Right atrium auricular region (tissue), 2 donors: ENCODE results near the gene ST8SIA1. TPM values are rescaled to one million over a fixed set of nuclear protein-coding genes. Genes with fewer than 3 reads are reported as not detected.

Experiments used
- DNase-seq: peaks from one replicate; pipeline ENCODE4 v3.0.0-alpha.2; 2019; ENCODE audit warnings: low spot score
- H3K27ac ChIP-seq, 2 donors: fragments of 200-600 bp; sonication (generic); 1 replicate in 1 of 2; 2 replicates in 1 of 2; pipeline ENCODE4 v1.5.1; 2016 to 2019
- H3K27me3 ChIP-seq, 2 donors: fragments of 200-600 bp; sonication (generic); one replicate each; pipeline versions ENCODE4 v1.5.1 to v1.6.0; 2017 to 2019
- H3K36me3 ChIP-seq: fragments of 200-600 bp; sonication (generic); one replicate; pipeline ENCODE4 v1.5.1; 2016
- H3K4me1 ChIP-seq, 2 donors: fragments of 200-600 bp; sonication (generic); one replicate each; pipeline versions ENCODE4 v1.5.1 to v1.6.0; 2017 to 2019
- H3K4me3 ChIP-seq, 2 donors: fragments of 200-600 bp; sonication (generic); 1 replicate in 1 of 2; 2 replicates in 1 of 2; pipeline ENCODE4 v1.5.1; 2017 to 2019; ENCODE audit warnings: mild to moderate bottlenecking in 1 of 2, moderate library complexity in 1 of 2
- H3K9me3 ChIP-seq, 2 donors: fragments of 200-600 bp; sonication (generic); one replicate each; pipeline ENCODE4 v1.5.1; 2019
- total RNA-seq, 2 donors: library from RNA; depleted of rRNA; stranded (reverse); fragments of >200 nt; gene quantifications; one replicate each; pipeline ENCODE4 v1.1.0, GENCODE V29; 2016
- TF ChIP-seq, protein P1 (sequence below), 2 donors: fragments of 200-600 bp; sonication (generic); IDR thresholded peaks; one replicate each; pipeline ENCODE4 v1.5.1; 2019; ENCODE audit warnings: antibody characterized with exemption in 2 of 2

The ST8SIA1 gene
- total RNA-seq, 2 donors from 2014 or later: 3.3 to 5.0 TPM

DNA sequence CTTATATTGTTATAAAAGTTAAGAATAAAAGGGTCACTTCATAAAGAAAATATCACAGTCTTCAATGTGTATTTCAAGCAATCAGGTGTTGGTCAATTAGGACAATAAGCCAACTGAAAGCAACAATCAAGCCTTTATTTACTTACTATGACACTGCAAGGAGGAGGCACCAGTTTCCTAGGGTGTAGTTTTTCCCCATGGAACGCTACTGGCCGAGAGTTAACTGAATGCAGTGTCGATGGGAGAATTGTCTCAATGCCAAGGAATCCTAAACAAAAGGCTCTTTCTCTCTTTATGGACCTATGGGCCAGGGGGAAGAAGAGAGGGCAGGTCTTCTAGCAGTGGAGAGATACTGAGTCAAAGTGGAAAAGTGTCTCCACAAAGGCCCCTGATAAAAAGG is 146.1 kb downstream of the ST8SIA1 start:
- Histone ChIP-seq H3K27ac (no peak overlapping the region), H3K27me3 (no peaks in the 10 kb centered on the region), H3K9me3 (no peaks in the 10 kb centered on the region), H3K4me3 (no peak overlapping the region), H3K4me1 (no peaks in the 10 kb centered on the region), H3K36me3 (no peaks in the 10 kb centered on the region)
- no peak for DNase-seq
- TF ChIP-seq, protein P1, sequence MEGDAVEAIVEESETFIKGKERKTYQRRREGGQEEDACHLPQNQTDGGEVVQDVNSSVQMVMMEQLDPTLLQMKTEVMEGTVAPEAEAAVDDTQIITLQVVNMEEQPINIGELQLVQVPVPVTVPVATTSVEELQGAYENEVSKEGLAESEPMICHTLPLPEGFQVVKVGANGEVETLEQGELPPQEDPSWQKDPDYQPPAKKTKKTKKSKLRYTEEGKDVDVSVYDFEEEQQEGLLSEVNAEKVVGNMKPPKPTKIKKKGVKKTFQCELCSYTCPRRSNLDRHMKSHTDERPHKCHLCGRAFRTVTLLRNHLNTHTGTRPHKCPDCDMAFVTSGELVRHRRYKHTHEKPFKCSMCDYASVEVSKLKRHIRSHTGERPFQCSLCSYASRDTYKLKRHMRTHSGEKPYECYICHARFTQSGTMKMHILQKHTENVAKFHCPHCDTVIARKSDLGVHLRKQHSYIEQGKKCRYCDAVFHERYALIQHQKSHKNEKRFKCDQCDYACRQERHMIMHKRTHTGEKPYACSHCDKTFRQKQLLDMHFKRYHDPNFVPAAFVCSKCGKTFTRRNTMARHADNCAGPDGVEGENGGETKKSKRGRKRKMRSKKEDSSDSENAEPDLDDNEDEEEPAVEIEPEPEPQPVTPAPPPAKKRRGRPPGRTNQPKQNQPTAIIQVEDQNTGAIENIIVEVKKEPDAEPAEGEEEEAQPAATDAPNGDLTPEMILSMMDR (IDR thresholded peaks at IDR 0.05): no peak

DNA sequence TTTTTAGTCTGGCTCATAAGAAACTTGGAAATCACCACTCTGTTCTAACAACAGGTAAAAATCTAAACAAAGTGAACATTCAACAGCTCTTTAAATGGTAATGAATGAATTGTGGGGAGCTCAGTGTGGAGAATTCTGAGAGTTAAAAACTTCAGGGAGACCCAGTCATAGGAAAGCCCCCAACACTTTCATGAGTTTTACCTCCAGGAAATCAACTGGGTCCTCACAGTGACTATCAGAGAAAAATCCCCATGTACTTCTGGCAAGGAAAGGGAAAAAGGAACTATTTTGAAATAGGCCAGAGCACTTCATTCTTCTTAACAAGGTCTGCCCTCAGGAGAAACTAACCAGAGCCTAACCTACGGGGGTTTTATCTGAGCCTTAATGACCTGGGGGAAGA is 153.8 kb downstream of the ST8SIA1 start:
- H3K4me3 ChIP-seq: no peak overlapping the region
- no peaks in the 10 kb centered on the region for H3K27me3 ChIP-seq
- no peaks in the 10 kb centered on the region for H3K4me1 ChIP-seq
- no peak for DNase-seq
- TF ChIP-seq, protein P1 (IDR thresholded peaks at IDR 0.05): no peak
- H3K36me3 ChIP-seq: no peaks in the 10 kb centered on the region
- no peak overlapping the region for H3K27ac ChIP-seq
- H3K9me3 ChIP-seq: no peaks in the 10 kb centered on the region

GRCh38 chr12:22173177-22173576 is 161.3 kb downstream of the ST8SIA1 start:
- Histone ChIP-seq H3K4me1 (no peaks in the 10 kb centered on the region), H3K27me3 (no peaks in the 10 kb centered on the region), H3K9me3 (no peaks in the 10 kb centered on the region), H3K4me3 (no peak overlapping the region), H3K27ac (no peak overlapping the region), H3K36me3 (no peaks in the 10 kb centered on the region)
- TF ChIP-seq, protein P1 (IDR thresholded peaks at IDR 0.05): peak in 1 of 2 donors; percentile 28
- DNase-seq: no peak

DNA sequence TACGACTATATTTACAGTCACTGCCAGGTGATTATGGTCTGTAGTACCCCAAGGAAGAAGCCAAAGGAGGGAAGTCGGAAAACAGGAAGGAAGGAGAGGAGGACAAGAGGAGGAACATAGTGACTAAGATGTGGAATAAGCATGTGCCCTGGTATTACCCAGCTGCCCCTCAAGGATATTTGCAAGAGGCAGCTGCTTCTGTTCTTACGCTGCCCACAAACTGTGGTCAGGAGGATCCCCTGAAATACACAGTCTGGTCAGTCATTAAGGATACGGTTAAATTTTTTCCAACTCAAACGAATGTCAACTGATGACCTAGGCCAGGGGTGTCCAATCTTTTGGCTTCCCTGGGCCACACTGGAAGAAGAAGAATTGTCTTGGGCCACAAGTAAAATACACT is 162.0 kb downstream of the ST8SIA1 start:
- Histone ChIP-seq H3K27ac (no peak overlapping the region), H3K27me3 (no peaks in the 10 kb centered on the region)

GRCh38 chr12:22169376-22169775 is 165.1 kb downstream of the ST8SIA1 start:
- DNase-seq: no peak
- Histone ChIP-seq H3K27me3 (no peaks in the 10 kb centered on the region), H3K27ac (no peak overlapping the region), H3K36me3 (no peaks in the 10 kb centered on the region), H3K4me3 (no peak overlapping the region), H3K9me3 (no peaks in the 10 kb centered on the region), H3K4me1 (no peaks in the 10 kb centered on the region)
- TF ChIP-seq, protein P1 (IDR thresholded peaks at IDR 0.05): no peak

More for the DNA sequence above, 162.0 kb downstream of the ST8SIA1 start:
- Histone ChIP-seq H3K4me3 (no peak overlapping the region), H3K9me3 (no peaks in the 10 kb centered on the region), H3K36me3 (no peaks in the 10 kb centered on the region), H3K4me1 (no peaks in the 10 kb centered on the region)
- DNase-seq: no peak
- TF ChIP-seq, protein P1 (IDR thresholded peaks at IDR 0.05): no peak

DNA sequence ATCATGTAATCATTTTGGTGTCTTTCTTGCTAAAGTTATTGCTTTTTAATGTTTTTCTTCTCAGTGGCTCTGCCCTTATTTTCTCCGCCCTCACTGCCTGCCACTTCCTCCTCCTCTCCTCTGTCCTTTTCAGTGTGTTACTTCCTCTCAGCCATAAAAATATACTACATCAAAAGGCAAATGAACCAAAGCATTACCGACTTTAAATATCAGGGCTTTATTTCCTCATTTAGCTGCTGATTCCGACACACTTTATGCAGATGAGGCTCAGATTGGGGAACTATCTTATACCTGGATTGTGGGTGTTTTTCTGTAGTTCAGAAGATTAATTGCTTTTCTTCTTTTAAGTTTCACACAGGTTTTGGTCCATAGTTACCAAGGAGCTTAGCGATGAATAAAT is 170.4 kb downstream of the ST8SIA1 start:
- Histone ChIP-seq H3K27me3 (no peaks in the 10 kb centered on the region), H3K9me3 (no peaks in the 10 kb centered on the region), H3K27ac (no peak overlapping the region), H3K36me3 (no peaks in the 10 kb centered on the region), H3K4me1 (no peaks in the 10 kb centered on the region), H3K4me3 (no peak overlapping the region)
- TF ChIP-seq, protein P1 (IDR thresholded peaks at IDR 0.05): no peak
- DNase-seq: no peak
